H1 (cell line): ENCODE data around the gene MRPS6. TPM values are rescaled to one million over a fixed set of nuclear protein-coding genes. Genes with fewer than 3 reads are reported as not detected.

ENCODE experiments used
- BCL11A ChIP-seq, 2 experiments: IDR thresholded peaks; one replicate each; pipeline ENCODE4 v1.6.1; 2011; ENCODE audit warnings: low read depth in 2 of 2, low read length in 2 of 2, mild to moderate bottlenecking in 2 of 2
- CEBPB ChIP-seq: IDR thresholded peaks from 2 replicates; pipeline ENCODE4 v1.6.1; 2012; ENCODE audit warnings: low read depth, low read length
- E2F6 ChIP-seq: IDR thresholded peaks from 2 replicates; pipeline ENCODE4 v1.6.1; 2012; ENCODE audit warnings: inconsistent platforms
- JUND ChIP-seq: IDR thresholded peaks from 2 replicates; pipeline ENCODE4 v1.6.1; 2011; ENCODE audit warnings: mild to moderate bottlenecking, improper control_type of control experiment, low read length
- KDM4A ChIP-seq: IDR thresholded peaks from one replicate; pipeline ENCODE4 v1.7.1; 2012; ENCODE audit warnings: low read depth, mild to moderate bottlenecking, moderate library complexity, low read length, inconsistent platforms; ENCODE audit not compliant: severe bottlenecking
- SP2 ChIP-seq: IDR thresholded peaks from 2 replicates; pipeline ENCODE4 v1.6.1; 2012; ENCODE audit warnings: mild to moderate bottlenecking, low read length, inconsistent platforms
- TCF12 ChIP-seq: IDR thresholded peaks from 2 replicates; pipeline ENCODE4 v1.6.1; 2011; ENCODE audit warnings: low read depth, mild to moderate bottlenecking, low read length
- polyA plus RNA-seq, 7 experiments: library from polyadenylated mRNA; depleted of rRNA in 3 of 7; stranded (reverse) in 5 of 7; unstranded in 2 of 7; fragments of >200 nt in 5 of 7; fragments of 200-250 nt in 2 of 7; gene quantifications; 1 replicate in 5 of 7; 2 replicates in 1 of 7; 4 replicates in 1 of 7; pipeline versions ENCODE4 v1.2.1 to v1.2.3, GENCODE V29; 2011 to 2013; ENCODE audit warnings: missing spikeins in 2 of 7, mixed read lengths in 2 of 7
- total RNA-seq: library from RNA; stranded (reverse); fragmentation: NEBNext Ultra II Directional; extraction: Animal tissue kit (Norgen Biotek cat#: 25700); gene quantifications from 2 replicates; pipeline ENCODE4 v1.2.1, GENCODE V29; 2021
- TF ChIP-seq, protein P1 (sequence below): IDR thresholded peaks from 2 replicates; pipeline ENCODE4 v1.6.1; 2011; ENCODE audit warnings: low read length, improper control_type of control experiment

The MRPS6 gene
- total and polyA plus RNA-seq, 2 of the 8 experiments (the other 6 are each of a cell fraction or from before 2014, with no cell fraction given), result 62.7 to 156 TPM

DNA sequence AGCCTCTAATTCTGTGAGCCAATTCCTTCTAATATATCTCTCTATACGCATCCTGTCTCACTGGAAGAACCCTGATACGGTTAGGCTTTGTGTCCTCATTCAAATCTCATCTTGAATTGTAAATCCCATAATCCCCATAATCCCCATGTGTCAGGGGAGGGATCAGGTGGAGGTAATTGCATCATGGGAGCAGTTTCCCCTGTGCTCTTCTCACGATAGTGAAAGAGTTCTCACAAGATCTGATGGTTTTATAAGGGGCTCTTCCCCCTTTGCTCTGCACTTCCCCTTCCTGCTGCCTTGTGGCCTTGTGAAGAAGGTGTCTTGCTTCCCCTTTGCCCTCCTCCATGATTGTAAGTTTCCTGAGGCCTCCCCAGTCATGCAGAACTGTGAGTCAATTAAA, 116.1 kb downstream of the MRPS6 start (continued):
- no peak for TF ChIP-seq CEBPB
- no peak for TF ChIP-seq SP2
- no peak for TF ChIP-seq JUND
- no peak for TF ChIP-seq TCF12
- no peak for TF ChIP-seq E2F6
- no peak for TF ChIP-seq BCL11A (IDR thresholded peaks at IDR 0.05; ENCODE audit: low read depth in 2 of 2, low read length in 2 of 2)
- TF ChIP-seq, protein P1, sequence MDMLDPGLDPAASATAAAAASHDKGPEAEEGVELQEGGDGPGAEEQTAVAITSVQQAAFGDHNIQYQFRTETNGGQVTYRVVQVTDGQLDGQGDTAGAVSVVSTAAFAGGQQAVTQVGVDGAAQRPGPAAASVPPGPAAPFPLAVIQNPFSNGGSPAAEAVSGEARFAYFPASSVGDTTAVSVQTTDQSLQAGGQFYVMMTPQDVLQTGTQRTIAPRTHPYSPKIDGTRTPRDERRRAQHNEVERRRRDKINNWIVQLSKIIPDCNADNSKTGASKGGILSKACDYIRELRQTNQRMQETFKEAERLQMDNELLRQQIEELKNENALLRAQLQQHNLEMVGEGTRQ, result no peak
- TF ChIP-seq KDM4A, result no peak
